GM04503 (cell line): ENCODE results near the gene OR2W3.
"Not testable (repeated sequence)": the region's sequence is repeated elsewhere in the genome, so short reads cannot be mapped to it uniquely, and the experiment has no call there.

ENCODE experiments used
- DNase-seq: peaks from one replicate; pipeline ENCODE4 v3.0.0-alpha.2; 2012; ENCODE audit warnings: low read depth

The OR2W3 gene

GRCh38 chr1:247919952-247920351 lies 24.6 kb downstream of the OR2W3 start, which contains the start of gene OR2T8:
Gene OR2T8, plus strand, starts transcription at chr1:247920252. Its CDS starts 766 bp downstream, at chr1:247921018.
- DNase-seq, result no peak

GRCh38 chr1:247923941-247924340 lies 28.6 kb downstream of the OR2W3 start:
- DNase-seq, result no peak

- DNase-seq, result no peak
Measured at GRCh38 chr1:247924868-247925267, 29.5 kb downstream of the OR2W3 start, which contains the start of gene OR2AJ1. Gene OR2AJ1, plus strand, starts transcription at chr1:247924889. Its CDS starts 8,880 bp downstream, at chr1:247933769.

- no peak for DNase-seq
Measured at GRCh38 chr1:247933989-247934388, 38.6 kb downstream of the OR2W3 start.

GRCh38 chr1:247935781-247936180 lies 40.4 kb downstream of the OR2W3 start:
- DNase-seq, result no peak

GRCh38 chr1:247936415-247936814 lies 41.0 kb downstream of the OR2W3 start:
- no peak for DNase-seq

GRCh38 chr1:247936965-247937734 lies 41.8 kb downstream of the OR2W3 start:
- DNase-seq, result not testable (repeated sequence)

- no peak for DNase-seq
Measured at GRCh38 chr1:247942624-247943023, 47.2 kb downstream of the OR2W3 start.
